SKM-1 (cell line): ENCODE measurements around the gene KIAA0408.

Experiments
- DNase-seq: peaks from one replicate; lab custom pipeline; 2025; ENCODE audit not compliant: unreplicated experiment; lab: John Stamatoyannopoulos, UW

KIAA0408 gene

DNA sequence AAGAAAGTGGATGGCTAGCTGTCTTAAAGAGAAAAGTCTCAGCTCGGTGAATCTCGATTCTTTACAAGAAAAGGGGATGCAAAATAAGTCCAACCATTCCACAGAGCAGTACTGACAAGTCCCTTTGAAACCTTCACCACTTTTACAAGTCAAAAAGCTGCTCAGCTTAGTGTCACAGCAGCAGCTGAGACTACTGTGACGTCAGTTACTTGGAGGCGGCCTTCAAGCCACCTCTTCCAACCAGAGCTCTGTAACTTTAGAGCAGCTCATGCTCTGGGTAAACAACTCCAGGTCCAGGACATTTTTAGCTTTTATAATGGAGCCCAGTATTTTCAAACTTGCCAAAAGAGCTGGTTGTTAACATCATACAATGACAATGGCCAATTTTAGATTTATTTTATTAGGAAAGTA lies at the start of gene KIAA0408:
Gene KIAA0408 (minus strand): TSS at position 159 of the 411 bp plus-strand sequence. CDS start 5,408 bp downstream, outside the sequence.
- no peak for DNase-seq

DNA sequence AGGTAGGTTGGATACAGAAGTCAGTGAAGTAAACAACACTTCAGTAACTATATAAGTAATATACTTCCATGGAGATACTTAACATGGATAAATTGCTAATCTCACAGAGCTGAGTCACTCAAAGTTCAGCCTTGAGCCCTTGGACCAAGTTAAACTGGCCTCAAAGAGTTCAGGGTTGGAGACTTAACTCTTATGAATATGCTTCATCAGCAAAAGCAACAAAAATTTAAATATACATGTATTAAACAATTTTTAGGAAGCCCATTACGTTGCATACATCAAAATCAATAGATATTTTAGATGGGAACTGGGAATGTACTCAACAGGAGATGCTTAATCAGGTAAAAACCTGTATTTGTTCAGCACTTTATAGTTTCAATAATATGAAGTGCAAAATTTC lies 47.7 kb upstream of the KIAA0408 start:
- no peak for DNase-seq

DNA sequence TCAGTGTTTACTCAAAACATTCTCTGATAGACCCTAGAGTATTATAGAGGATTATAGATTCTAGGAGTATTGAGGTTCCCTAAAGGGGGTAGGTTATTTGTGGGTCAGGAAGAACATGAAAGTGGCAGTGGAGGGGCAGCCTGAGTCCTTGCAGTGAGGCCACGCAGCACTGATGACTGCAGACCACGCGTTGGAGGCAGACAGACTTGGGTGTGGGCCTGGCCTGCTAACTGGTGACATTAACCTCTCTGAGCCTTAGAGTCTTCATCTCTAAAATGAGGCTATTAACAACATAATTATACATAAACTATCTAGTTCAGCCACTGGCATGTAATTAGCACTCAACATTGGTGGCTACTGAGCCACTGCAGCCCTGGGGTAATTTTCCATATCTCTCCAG lies 43.8 kb upstream of the KIAA0408 start:
- no peak for DNase-seq

DNA sequence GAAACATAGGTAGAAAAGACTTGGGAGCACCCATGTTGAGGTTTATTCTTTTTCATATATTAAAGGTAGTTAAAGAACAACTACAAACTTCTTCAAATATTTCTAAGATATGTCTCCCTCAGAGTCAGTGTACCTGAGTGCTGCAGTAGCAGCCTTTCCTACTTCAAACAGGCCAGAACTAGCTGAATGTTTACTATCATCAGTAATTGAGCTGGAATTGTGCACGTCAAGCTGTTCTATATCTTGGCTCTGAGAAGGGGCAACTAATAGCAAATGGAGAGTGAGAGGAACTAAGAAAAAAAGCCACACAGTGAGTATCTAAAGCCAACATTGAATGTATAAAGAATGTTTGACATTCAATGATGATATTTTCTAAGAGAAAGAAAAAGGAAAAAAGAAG lies 38.2 kb upstream of the KIAA0408 start:
- DNase-seq = no peak

DNA sequence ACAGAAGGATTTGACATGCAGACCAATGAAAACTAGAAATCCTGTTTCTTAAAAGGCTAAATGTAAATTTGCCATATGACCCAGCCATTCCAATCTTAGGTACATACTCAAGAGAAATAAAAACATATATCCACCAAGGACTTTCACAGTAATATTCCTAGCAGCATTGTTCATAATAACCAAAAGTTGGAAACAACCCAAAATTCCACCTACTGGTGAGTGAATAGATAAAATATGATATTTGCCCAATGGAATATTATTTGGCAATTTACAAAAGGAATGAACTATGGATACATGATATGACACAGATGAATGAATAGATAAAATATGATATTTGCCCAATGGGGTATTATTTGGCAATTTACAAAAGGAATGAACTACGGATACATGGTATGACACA lies 37.3 kb upstream of the KIAA0408 start:
- no peak for DNase-seq

DNA sequence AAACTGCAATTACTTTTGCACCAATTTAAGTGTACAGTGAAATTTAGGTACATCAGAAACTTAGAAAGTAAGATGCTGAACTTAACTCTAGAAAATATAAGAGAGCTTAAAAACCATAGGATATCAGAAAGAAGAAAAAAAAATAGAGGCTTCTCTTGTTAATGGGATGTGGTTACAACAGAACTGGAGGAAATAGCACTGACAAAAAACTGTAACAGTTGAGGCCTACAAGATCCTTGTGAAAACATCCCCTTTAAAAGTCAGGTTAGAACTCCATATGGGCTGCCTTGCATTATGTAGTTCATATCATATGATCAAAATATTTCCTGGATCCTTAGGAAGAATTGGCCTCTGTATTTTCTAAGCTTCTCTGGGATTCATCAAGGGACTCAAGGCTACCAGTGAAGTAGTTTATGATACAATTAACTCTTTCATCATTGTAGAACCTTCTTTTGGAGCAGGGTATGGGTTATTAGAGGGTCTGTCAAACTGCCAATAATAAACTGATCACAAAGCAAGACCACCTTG lies 35.1 kb upstream of the KIAA0408 start:
- no peak for DNase-seq

DNA sequence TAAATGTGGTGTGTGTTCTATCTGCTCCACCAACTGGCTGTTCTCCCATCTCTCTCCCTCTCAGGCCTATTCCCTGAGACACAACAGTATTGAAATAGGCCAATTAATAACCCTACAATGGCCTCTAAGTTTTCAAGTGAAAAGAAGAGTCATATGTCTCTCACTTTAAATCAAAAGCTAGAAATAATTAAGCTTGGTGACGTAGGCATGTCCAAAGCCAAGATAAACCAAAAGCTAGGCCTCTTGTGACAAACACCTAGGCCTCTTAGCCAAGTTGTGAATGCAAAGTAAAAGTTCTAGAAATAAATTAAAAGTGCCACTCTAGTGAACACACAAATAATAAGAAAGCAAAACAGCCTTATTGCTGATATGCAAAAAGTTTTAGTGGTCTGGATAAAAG lies 30.1 kb upstream of the KIAA0408 start:
- DNase-seq = no peak

DNA sequence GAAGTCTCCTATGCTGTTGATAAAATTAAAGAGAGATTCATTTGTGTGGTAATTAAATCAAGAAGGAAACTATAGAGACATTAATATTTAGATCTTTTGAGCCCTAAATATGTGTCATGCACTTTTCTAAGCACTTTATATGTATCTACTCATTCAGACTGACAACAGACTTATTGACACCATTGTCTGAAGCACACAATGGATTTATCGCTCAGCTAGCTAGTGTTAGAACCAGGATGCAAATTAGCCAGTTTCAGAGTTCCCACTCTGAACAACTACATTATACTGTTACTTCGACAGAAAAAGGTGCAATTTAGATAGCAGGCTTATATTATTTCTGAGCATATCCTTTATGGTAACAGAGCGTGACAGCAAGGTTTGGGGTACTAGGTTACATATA lies 27.7 kb upstream of the KIAA0408 start:
- DNase-seq = no peak

DNA sequence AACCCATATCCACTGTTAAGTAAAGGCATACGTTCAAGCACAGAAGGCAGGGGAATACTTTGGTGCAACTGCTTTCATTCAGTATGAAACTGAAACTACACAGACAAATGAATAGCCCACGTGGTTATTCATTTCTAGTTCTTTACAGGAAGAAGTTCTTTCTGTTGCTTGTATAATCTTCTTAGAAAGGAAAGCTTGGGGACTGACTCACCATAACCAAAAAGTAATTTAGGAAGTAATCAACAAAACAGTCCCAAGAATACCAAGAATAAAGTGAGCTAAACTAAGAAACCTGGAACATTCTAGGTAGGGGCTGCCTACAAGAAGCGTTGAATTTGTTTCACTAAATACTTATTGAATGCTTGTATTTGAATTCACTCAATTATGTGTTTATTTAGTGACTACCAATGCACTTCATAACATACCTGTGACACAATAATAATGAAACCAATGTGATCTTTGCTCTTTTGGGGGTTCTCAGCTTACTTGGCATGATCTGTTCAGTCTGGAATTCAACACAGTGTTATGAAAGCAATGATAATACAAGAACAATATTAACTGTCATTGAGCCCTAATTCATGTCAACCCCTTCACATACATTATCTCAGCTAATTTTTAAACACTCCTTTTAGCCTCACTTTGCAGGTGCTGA lies 25.1 kb upstream of the KIAA0408 start:
- no peak for DNase-seq

DNA sequence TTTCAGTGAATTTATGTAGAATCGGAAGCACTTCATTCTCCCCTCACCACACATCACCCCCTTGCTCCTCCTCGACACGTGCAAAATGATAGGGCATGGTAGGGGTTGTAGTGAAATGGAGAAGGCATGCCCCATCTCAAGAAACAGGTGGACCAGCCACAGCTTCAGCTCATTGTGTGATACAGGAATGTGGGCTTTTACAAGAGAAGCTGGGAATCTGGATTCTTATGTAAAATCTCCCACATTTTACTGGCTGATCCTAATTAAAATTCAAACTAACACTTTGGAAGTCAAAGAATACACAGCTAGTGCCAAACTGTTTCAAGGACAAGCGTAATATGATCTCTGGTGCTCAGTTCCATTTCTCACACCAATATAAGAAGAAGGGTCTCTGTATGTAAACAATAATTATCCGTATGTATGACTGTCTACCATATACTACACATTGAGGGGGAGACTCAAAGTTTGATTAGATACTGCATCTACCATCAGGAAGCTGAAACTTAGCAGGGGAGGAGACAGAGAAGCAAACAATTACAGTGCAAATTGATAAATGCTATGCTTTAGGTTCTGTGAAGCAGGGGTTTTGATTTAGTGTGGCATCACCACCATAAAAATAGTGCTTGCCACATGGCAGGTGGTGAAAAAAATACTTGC lies 24.3 kb upstream of the KIAA0408 start:
- no peak for DNase-seq

DNA sequence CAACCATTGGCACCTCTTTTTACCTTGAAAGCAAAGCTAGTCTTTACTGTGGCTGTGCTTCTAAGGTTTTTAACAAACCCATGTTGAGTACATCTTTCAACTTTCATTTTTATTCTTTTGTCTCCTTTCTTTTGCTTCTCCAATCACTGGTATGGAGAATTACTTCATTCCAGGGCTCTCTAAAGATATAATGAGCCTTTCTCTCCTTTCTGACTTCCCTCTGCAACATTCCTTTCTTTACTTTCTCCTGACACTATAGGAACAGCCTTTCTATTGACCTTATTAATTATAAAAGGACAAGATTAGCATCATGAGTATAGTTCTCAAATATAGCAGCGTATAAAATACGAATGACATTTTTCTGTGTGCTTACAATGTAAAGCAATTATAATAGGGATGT lies 23.1 kb upstream of the KIAA0408 start:
- DNase-seq = no peak

DNA sequence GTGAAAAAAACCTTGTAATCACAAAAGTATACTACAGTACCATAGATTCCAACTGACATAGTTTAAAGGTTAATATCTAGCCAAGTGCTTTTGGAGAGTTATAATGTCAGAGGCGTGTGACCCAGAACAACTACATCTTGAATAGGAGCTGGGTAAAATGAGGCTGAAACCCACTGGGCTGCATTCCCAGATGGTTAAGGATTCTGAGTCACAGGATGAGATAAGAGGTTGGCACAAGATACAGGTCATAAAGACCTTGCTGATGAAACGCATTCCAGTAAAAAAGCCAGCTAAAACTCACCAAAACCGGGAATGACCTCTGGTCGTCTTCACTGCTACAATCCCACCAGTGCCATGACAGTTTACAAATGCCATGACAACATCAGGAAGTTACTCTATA lies 22.4 kb upstream of the KIAA0408 start:
- no peak for DNase-seq

DNA sequence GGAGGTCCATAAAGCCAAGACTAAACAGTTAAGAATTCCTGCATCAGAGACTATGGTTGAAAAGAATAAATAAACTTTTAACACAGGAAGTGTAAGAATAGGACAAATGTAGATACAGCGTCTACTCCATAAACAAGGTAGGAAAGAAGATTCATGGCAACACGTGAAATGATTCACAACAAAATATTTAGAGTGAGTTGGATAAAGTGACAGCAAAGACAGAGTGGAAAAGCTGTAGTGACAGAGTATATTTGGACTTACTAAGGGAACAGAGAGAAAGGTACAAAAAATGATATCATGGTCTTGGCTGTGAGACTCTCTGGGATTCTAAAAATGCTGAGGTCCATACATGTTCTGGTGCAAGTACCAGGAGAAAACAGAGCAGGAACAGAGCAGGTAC lies 21.9 kb upstream of the KIAA0408 start:
- no peak for DNase-seq

DNA sequence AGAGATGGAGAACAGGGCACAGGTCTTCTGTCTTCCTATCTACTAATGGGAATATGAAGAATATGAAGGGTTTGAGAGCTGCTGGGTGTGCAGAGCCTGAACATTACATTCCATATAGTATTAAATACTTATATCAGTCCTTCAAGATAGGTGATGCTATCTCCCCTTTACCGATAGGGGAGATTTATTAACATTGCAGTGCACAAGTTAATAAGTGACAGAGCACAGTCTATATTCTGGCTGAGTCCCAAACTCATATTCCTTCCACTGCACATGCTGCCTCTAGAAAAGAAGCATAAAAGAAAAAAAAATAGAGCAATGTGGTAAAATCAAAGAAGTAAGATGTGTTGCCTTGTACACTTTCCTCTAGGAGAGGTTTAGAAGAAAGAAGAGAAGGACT lies 18.5 kb upstream of the KIAA0408 start:
- no peak for DNase-seq

DNA sequence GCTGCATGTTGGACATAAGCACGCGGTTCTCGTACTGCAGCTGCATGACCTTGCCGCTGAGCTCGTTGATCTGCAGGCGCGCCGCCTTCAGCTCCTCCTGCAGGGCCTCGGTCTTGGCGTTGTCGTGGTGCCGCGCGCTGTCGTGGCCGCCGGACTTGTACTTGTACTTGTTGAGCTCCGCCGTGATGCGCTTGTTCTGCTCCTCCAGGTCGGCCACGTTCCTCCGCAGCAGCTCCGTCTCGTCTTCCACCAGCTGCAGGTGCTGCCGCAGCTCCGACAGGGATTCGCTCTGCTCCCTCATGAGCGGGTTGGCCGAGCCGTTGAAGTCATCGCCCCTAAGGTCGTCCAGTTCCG lies 16.6 kb upstream of the KIAA0408 start:
- no peak for DNase-seq

DNA sequence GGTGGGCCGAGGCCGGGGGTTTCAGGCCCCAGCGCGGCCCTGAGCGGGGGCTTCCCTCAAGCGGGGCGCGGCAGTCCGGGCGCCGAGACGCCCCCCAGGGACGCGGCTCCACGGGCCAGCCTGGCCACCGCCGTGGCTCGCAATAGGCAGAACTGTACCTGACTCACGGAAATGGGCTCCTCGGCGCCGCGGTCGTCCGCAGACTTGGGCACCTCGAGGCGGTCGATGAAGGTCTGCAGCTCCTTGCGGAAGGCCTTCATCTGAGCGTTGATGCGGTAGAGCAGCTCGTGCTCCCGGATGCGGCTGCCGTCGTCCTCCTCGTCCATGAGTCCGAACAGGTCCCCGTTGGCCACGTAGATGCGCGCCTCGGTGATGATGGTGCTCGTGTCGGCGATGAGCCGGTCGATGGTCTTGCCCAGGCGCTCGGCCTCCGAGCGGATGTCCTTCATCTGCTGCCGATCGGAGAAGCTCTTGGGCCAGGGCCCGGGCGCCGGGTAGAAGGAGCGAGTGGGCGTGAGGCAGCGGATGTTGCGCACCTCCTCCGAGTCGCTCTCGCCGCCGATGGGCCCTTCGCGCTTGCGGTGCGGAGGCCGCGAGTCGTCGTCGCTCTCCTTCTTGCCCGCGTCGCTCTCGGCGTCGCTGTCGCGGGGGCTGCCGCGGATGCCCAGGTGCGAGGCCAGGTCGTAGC lies 16.1 kb upstream of the KIAA0408 start:
- DNase-seq = no peak

DNA sequence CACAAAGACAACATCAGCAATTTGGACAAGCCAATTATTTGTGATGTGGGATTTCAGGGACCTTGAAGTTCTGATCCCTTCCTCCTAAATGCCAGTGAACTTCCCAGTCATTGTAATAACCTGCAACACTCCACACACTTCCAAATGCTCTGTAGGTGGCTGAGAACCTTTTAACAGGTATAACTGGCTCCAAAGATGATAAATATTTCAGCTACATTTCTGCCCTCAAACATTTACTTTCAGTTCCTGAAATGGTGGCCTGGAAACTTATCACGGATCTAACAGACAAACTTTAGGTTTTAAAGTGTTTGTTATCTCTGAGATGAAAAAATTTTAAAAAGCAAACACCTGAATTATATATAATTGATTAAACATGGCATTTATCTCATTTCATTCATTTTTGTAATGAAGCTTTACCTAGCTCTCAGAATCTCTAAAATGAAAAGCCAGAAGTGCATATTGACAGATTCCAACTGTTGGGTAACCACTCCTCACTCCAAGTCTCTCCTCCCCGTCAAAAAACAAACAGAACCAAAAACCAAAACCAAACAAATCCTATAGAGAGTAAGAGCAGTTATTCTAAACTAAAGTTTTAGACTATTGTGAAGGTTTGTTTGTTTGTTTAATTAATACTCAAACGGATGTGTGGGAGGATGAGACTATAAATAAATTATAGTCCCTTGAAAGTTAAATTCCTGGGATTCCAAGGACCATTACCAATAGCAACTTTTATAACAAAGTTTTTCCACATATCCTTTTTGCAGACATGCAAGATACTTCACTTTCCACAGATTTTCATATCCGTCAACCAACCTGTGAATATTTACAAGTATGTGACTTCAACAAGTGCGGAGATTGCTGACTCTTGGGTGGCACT lies 12.4 kb upstream of the KIAA0408 start:
- DNase-seq = no peak

DNA sequence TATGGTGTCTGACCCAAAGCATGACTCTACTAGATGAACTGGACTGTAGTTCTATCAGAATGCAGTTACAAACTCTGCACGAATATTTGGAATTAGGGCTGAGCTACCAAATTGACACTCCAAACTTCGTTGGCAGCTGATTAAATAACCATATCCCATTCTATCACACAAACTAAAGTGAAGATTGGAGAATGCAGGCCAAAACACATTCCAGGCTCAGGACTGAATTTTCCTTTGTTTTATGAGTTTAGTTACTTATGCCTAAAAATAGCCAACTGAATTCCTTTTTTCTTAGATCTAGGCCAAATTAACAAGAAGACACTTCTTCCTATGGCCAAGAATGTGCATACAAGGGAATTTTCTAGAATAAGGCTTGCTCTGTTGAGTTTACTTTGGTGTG lies 9.7 kb upstream of the KIAA0408 start:
- DNase-seq = no peak

DNA sequence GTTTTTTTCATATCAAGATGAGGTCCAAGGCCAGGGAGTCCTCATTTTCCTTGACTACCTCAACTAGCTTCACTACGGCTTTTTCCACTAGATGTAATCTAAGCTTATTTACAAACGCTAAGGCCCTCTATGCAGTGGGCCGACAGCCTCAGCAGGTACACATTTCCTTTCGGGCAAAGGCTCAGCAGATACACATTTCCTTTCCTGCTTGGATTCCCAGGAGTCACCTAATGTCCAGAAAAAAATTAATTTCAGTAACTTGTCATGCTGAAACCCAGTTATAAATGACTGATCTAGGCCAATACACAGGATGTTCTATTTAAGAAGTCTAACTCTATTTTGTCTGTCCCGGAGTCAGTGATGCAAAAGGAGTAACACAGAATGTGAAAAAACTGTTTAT lies 7.2 kb upstream of the KIAA0408 start:
- no peak for DNase-seq

DNA sequence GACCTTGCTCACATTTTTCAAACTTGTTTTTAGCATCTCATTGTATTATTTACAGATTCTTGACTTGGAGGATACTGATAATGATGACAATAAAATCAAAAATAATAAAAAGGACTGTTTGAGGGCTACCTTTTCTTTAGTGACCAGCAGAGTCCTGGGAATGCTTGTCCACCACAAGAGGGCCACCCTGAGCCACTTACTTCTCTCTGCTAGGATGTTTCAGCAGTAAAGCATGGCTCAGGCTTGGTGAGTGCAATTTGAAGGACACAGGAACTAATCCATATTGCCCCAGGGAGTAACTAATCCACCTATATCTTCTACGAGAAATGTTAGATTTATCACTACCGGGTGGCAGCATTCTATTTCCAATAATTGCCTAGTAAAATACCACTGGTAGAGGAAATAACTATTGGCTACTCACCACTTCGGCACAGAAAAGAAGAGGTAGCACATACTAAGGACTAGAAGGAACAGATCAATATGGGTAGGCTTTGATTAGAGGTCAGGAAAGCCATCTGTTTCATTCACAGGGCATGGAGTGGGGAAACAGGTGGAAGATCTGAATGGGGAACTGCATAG lies 5.8 kb upstream of the KIAA0408 start:
- DNase-seq = peak; percentile 43
